ENCODE data around the gene TRAF2. TPM values are rescaled to one million over a fixed set of nuclear protein-coding genes. Genes with fewer than 3 reads are reported as not detected.

Gene TRAF2
- total RNA-seq, 2 donors from 2014 or later: 23.7 to 25.3 TPM

DNA sequence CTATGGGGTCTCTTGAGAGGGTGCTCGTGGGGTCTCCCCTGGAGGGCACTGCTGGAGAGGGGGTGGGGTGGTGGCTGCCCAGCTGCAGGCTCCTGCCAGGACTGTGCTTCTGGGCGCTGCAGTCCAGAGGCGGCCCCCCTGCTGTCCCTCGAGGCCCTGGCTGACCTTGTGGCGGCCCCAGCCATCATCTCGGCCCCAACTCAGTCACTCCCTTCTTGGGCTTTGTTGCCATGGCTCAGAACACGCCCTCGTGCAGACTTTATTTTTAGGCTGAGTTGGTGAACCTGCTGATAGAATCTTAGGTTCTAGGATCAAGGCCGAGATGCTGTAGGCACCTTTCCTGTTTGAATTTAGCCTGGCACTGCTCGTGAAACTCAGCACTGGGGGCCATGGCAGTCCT, 35.4 kb downstream of the TRAF2 start:
- ATAC-seq: no peak
- intact Hi-C loops (cut with DNase I, micrococcal nuclease): no loop called here
- no peak for DNase-seq

DNA sequence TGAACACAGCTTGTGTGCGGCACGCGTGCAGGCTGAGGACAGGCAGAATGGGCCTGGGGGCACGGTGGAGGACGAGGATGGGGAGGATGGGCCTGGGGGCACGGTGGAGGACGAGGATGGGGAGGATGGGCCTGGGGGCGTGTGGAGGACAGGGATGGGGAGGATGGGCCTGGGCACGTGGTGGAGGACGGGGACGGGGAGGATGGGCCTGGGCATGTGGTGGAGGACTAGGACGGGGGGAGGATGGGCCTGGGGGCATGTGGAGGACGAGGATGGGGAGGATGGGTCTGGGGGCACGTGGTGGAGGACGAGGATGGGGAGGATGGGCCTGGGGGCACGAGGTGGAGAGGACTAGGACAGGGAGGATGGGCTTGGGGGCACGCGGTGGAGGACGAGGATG, 36.2 kb downstream of the TRAF2 start:
- ATAC-seq (no peak), DNase-seq (no peak)
- intact Hi-C loops (cut with DNase I, micrococcal nuclease): no loop called here

DNA sequence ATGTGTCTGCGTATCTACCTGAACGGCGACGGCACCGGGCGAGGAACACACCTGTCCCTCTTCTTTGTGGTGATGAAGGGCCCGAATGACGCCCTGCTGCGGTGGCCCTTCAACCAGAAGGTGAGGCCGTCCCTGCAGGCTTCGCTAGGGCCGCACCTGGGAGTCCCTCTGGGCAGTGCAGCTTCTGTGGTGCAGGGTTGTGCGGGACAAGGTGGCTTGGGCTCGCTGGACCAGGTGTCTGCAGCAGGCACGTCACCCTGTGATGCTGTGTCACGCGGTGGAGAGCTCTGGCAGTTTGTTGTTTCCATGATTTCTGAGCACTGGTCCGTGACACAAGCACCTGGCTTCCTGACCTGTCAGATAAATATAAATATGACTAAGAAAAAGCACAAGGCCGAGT, 37.6 kb downstream of the TRAF2 start:
- intact Hi-C loops (cut with DNase I, micrococcal nuclease): no loop called here
- no peak for DNase-seq
- ATAC-seq: no peak

DNA sequence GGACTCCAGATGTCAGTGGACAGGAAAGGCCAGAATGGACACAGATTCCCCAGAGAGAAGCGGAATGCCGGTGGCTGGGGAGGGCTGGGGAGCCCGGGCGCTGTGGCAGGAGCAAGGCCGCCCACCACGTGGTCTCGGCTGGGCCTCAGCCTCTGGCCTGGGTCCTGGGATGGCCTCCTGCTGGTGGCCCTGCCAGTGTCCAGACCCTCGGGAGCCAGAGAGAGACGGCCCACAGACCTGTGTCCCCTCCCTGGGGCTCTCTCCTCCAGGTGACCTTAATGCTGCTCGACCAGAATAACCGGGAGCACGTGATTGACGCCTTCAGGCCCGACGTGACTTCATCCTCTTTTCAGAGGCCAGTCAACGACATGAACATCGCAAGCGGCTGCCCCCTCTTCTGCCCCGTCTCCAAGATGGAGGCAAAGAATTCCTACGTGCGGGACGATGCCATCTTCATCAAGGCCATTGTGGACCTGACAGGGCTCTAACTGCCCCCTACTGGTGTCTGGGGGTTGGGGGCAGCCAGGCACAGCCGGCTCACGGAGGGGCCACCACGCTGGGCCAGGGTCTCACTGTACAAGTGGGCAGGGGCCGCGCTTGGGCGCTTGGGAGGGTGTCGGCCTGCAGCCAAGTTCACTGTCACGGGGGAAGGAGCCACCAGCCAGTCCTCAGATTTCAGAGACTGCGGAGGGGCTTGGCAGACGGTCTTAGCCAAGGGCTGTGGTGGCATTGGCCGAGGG, 39.3 kb downstream of the TRAF2 start:
- intact Hi-C loops (cut with DNase I, micrococcal nuclease): no loop called here
- DNase-seq (no peak), ATAC-seq (no peak)

DNA sequence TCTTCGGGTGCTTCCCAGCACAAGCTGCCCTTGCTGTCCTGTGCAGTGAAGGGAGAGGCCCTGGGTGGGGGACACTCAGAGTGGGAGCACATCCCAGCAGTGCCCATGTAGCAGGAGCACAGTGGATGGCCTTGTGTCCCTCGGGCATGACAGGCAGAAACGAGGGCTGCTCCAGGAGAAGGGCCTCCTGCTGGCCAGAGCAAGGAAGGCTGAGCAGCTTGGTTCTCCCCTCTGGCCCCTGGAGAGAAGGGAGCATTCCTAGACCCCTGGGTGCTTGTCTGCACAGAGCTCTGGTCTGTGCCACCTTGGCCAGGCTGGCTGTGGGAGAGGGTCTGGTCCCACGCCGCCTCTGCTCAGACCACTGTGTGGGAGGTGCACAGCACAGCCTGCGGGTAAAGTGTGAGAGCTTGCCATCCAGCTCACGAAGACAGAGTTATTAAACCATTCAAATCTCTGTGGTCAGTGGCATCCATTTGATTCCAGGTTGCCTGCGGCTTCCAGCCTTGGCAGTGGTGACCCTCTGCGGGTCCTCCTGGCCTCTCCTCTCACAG, 39.9 kb downstream of the TRAF2 start:
- peak; percentile 30 for ATAC-seq
- intact Hi-C loops (cut with DNase I, micrococcal nuclease): no loop called here
- DNase-seq: no peak

DNA sequence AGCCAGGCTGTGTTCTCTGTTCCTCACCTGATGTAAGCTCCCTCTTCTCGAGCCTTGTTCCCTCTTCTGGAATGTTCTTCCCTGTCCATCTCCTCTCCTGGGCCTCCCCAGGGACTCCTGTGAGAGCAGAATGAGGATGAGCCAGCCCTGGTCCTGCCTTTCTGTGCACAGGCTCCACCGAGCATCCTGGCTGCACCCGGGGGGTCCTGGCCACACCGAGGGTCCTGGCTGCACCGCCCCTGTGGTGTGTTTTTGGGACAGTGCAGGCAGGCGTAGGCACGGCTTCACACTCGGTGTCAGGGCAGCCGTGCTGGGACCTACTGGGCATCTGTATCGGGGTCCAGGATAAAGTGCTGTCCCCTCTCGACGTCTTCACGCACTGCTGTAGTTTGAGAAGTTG, 40.4 kb downstream of the TRAF2 start:
- ATAC-seq: no peak
- intact Hi-C loops (cut with DNase I, micrococcal nuclease): no loop called here
- no peak for DNase-seq

DNA sequence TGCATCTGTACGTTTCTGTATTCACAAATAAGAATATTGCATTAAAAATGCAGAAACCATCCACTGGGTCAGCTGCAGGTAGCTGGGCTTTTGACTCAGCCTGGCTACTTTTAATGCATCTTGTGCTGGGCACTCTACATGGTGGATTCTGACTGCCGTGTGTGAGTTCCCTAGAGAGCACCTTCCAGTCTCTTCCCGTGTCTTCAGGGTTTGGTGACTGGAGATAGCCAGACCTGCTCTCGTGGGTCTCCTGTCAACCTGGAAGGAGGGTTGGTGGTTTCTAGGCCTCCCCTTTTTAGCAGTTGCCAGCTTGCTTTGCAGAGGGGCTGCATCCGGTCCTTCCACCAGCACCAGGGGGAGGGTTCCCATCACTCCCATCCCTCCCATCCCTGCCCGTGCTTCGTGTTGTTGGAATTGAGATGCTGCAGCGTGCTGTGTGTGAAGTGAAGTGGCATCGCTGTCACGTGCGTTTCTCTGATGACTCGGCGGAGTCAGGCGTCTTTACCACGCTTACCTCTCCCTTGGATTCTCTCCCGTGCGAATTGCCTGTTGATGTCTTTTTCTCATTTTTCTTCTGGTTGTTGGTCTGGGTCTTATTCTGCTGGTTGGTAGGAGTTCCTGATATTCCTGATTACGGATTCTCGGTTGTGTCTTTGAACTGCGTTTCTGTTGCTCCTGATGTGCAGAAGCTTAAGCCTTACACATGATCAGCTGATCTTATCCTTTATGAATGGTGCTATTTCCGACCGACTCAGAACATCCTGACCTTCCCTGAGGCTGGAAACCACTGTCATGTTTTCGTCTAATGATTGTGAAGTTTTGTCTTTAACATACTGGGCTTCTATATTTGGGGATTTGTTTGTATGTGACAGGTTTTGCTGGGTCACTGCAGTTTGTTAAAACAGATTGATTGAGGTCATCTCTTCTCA, 41.3 kb downstream of the TRAF2 start:
- ATAC-seq (no peak), DNase-seq (no peak)
- intact Hi-C loops (cut with DNase I, micrococcal nuclease): no loop called here

DNA sequence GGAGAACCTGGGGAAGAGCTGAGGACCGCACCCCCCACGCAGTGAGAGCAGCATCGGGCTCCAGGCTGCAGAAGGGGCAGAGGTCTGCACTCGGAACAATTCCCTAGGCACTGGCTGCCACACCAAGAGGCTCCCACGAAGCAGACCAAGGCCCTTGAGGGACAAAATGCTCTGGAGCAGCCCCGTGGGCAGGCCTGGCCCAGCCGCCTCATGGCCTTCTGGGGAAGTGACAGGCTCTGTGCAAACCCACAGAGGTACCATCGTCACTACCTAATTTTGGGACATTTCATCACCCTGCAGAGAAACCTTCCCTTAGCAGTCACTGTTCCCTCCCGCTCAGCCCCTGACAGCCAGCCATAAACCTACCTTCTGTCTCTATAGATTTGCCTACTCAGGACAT, 42.3 kb downstream of the TRAF2 start:
- intact Hi-C loops (cut with DNase I, micrococcal nuclease): no loop called here
- DNase-seq (no peak), ATAC-seq (no peak)

DNA sequence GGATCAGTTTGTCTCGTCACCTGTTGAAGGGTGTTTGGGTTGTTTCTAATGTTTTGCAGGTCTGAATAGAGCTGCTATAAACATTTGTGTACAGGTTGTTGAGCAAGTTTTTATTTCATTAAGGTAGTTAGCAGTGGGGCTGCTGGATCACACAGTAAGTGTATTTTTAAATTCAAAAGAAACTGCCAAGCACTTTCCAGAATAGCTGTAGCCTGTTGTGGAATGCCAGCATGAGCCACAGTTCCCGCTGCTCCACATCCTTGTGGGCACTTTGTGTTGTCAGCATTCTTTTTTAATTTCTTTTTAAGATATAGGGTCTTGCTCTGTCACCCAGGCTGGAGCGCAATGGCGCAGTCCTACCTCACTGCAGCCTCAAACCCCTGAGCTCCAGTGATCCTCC, 43.7 kb downstream of the TRAF2 start:
- ATAC-seq (no peak), DNase-seq (no peak)
- intact Hi-C loops (cut with DNase I, micrococcal nuclease): no loop called here

DNA sequence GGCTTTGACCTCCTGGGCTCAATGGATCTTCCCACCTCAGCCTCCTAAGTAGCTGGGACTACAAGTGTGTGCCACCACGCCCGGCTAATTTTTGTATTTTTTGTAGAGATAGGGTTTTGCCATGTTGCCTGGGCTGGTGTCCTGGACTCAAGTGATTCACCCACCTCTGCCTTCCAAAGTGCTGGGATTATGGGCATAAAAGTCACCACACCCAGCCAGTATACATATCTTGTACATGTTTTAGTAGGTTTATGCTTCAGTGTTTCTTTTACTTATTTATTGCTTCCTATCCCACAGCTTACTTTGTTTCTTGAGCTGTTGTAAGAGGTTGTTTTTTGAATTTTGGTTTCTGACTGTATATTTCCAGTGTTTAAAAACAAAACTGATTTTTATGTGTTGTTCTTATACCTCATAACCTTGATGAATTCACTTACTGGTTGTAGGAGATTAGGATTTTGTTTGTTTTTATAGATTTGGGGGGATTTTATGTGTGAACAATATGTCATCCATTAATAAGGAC, 45.4 kb downstream of the TRAF2 start:
- intact Hi-C loops (cut with DNase I, micrococcal nuclease): no loop called here

DNA sequence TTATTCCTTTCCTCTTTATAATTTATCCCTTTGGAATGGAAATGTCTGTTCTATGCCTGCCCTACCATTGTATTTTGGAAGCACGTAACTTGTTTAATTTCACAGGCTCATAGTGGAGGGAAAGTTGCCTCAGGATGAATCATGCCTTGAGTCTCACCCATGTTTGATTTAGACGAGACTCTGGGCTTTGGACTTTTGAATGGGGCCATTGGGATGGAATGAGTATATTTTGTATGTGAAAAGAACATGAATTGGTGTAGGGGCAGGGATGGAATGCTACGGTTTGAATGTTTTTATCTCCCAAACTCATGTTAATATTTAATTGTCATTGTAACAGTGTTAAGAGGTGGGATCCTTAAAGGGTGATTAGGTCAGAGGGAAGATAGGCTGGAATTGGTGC, 48.0 kb downstream of the TRAF2 start:
- intact Hi-C loops (cut with DNase I, micrococcal nuclease): no loop called here
- no peak for DNase-seq
- no peak for ATAC-seq

More for the DNA sequence above, 45.4 kb downstream of the TRAF2 start:
- DNase-seq (no peak), ATAC-seq (peak; percentile 87)

DNA sequence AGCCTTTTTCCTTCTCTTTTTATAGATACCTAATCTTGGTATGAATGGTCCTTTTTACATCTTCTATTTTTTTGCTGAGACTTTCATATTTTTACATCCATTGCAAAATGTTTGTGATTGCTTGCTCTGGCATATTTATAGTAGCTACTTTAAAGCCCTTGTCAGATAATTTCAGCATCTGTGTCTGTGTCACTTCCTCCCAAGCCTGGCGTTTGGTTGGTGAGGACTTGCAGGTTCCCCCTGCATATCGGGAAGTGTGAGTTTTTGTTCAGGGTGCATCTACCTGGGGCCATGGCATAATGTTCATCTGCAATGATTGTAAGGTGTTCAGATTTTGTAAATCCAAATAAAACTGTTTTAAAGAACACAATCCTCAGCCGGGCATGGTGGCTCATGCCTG, 49.3 kb downstream of the TRAF2 start:
- ATAC-seq (no peak), DNase-seq (no peak)
- intact Hi-C loops (cut with DNase I, micrococcal nuclease): no loop called here

DNA sequence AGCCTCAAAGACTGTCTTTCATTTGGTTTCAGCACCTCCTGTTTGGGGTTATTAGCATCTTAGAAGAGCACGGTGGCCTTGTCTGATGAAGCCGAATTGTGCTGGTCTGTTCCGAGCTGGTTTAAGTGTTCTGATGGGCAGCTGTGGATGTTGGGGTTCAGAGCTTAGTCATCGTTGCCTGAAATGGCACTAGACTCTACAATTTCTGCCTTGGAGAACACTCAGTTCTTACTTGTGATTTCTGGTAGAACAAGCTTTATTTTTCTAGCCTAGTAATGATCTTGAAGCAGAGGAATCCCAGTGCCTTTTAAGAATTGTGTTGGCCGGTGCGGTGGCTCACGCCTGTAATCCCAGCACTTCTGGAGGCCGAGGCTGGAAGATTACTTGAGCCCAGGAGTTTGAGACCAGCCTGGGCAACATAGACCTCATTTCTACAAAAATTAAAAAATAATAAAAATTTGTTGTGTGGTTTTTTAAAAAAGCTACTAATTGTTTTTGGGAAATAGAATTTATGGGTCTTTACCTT, 50.4 kb downstream of the TRAF2 start:
- DNase-seq (no peak), ATAC-seq (no peak)
- intact Hi-C loops (cut with DNase I, micrococcal nuclease): no loop called here

DNA sequence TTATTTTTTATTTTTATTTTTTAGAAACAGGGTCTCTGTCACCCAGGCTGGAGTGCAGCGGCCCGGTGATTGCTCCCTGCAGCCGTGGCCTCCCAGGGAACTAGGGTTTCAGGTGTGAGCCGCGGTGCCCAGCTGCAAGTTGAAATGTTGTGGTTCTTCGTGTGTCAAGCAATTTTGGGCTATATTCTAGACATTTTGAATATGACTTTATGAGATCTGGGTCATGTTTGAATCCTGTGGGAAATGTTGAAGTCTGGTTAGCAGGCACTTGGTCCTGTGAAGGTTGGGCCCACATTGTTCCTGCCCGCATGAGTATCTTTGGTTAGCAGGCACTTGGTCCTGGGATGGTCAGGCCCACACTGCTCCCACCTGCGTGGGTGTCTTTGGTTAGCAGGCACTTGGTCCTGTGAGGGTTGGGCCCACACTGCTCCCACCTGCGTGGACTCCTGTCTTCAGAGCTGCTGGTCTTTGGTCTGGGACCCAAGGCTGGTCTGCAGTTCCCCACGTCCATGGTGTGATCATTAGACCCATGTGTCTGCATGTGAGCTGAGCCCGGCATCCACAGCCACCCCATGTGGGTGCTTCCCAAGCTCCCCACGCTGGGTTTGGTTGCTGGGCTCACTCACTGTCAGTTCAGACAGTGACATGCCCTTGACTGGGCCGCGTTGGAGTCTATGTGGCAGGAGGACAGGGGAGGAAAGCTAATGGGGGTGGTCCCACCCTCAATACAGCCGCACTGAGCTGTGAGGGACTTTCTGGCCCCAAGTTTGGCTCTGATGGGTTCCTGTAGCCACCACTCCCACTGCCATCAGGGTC, 51.1 kb downstream of the TRAF2 start:
- intact Hi-C loops (cut with DNase I, micrococcal nuclease): no loop called here
- no peak for ATAC-seq
- no peak for DNase-seq

DNA sequence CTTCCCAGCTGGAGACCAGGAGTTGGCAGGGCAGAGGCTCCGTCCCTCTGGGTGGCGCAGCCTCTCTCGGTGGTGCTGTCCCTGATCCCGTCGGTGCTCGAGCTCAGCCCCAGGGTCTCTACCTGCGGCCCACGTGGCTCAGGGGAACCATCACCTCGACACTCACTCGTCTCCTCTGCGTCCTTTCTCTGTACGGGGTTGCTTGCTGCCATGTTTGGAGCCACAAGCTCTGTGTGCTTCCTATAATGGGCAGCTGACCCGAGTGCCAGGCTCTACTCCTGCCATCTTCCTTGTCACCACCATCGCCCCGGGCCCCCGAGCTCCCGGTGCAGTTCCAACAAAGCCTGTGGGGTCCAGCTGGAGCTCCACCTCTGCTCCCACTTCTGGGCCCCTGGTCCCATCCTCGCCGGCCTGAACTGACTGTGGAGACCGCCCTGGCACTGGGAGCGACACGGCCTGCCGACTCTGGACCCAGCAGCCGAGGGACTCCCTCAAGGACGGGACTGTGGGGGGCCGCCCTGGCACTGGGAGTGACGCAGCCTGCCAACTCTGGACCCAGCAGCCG, 53.2 kb downstream of the TRAF2 start:
- DNase-seq: no peak
- intact Hi-C loops (cut with DNase I, micrococcal nuclease): no loop called here
- no peak for ATAC-seq

DNA sequence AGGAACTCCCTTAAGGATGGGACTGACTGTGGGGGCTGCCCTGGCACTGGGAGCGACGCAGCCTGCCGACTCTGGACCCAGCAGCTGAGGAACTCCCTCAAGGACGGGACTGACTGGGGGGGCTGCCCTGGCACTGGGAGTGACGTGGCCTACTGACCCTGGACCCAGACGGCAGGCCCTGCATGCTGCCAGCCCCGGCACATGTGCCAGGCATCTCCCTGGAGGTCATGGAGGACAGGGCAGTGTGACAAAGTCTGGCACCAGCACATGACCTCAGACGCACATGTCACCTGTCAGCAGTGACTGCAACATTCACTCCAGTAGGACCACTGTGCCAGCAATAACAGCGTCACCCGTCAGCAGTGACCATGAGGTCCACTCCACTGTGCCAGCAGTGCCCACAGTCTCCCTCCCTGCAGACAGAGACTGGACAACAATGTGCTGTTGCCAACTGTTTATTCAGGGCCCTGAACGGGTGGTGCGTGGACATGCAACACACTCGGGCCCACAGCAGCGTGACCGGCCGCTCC, 53.7 kb downstream of the TRAF2 start:
- ATAC-seq: no peak
- DNase-seq: peak in 1 of 2 donors; percentile 19
- intact Hi-C loops (cut with DNase I, micrococcal nuclease): loop anchor here in 1 of 2 donors (10.0 kb wide), 1 partner anchor 85 kb away; the partner anchor contains the start of gene ABCA2

DNA sequence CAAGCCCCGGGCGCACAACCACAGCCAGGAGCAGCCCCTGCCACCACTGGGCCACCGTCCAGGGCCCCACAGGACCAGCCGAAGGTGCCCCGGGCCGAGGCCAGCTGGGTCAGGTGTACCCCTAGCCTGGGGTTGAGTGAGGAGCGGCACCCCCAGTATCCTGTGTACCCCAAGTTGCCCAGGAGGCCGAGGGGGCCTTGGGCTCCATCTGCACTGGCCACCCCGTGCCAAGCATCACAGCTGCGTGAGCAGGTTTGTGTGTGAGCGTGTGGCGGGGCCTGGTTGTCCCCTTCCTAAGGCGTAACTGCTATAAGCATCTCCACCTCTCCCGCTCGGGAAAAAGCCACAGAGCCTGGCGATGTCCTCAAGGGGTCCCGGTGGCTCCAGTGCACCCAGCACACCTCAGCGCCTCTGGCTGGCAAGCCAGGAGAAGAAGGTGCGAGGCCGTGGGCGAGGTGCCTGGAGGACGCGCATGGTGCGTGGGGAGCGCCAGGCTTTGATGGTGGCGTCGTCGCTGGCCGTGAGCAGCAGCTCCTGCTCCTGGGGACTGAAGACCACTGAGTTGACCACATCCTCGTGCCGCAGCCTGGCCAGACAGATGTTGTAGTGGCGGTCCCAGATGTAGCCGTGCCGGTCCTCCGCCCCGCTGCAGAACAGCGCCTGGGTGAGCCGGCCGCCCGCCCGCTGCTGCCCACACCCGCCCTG, 54.4 kb downstream of the TRAF2 start:
- peak in 1 of 2 donors; percentile 22 for DNase-seq
- intact Hi-C loops (cut with DNase I, micrococcal nuclease): loop anchor here in 1 of 2 donors (10.0 kb wide), 1 partner anchor 84 kb away; the partner anchor contains the start of gene ABCA2
- no peak for ATAC-seq
